ENCODE measurements around the gene UNC13C. TPM values are rescaled to one million over a fixed set of nuclear protein-coding genes. Genes with fewer than 3 reads are reported as not detected.

Gene UNC13C
- total RNA-seq, 2 experiments from 2014 or later: not detected

GRCh38 chr15:54089776-54090175 lies 111.5 kb downstream of the UNC13C start:
- no peaks in the 10 kb centered on the region for H3K4me1 Mint-ChIP-seq (ENCODE audit: low read depth)
- POLR2A ChIA-PET: no interaction called here
- CTCF ChIA-PET: no interaction called here
- no peaks in the 10 kb centered on the region for H3K9me3 Mint-ChIP-seq (ENCODE audit: insufficient read depth)
- no peaks in the 10 kb centered on the region for H3K36me3 Mint-ChIP-seq (ENCODE audit: low read depth)
- H3K27me3 Mint-ChIP-seq (ENCODE audit: low read depth): no peaks in the 10 kb centered on the region
- H3K27ac Mint-ChIP-seq: no peak overlapping the region
- DNase-seq (no peak), ATAC-seq (no peak)
- H3K4me3 Mint-ChIP-seq: no peak overlapping the region

- CTCF ChIA-PET: no interaction called here
- no peaks in the 10 kb centered on the region for H3K27me3 Mint-ChIP-seq (ENCODE audit: low read depth)
- ATAC-seq: no peak
Measured at GRCh38 chr15:54091651-54092050, 113.4 kb downstream of the UNC13C start.

GRCh38 chr15:54094661-54095060 lies 116.4 kb downstream of the UNC13C start:
- H3K27ac Mint-ChIP-seq: no peak overlapping the region
- CTCF ChIA-PET: no interaction called here

More at GRCh38 chr15:54091651-54092050, 113.4 kb downstream of the UNC13C start:
- Mint-ChIP-seq H3K36me3 (ENCODE audit: low read depth) (no peaks in the 10 kb centered on the region), H3K4me1 (ENCODE audit: low read depth) (no peaks in the 10 kb centered on the region), H3K9me3 (ENCODE audit: insufficient read depth) (no peaks in the 10 kb centered on the region), H3K27ac (no peak overlapping the region), H3K4me3 (no peak overlapping the region)
- no peak for DNase-seq
- POLR2A ChIA-PET: no interaction called here

GRCh38 chr15:54097019-54097418 lies 118.8 kb downstream of the UNC13C start:
- DNase-seq (no peak), ATAC-seq (no peak)
- Mint-ChIP-seq H3K4me3 (no peak overlapping the region), H3K9me3 (ENCODE audit: insufficient read depth) (no peaks in the 10 kb centered on the region), H3K36me3 (ENCODE audit: low read depth) (no peaks in the 10 kb centered on the region), H3K27me3 (ENCODE audit: low read depth) (no peaks in the 10 kb centered on the region), H3K27ac (no peak overlapping the region), H3K4me1 (ENCODE audit: low read depth) (no peaks in the 10 kb centered on the region)
- ChIA-PET POLR2A (interaction anchor here (0.6 kb wide), 1 partner anchor 32 kb away, joined by 3 read pairs; no protein-coding TSS in a partner anchor), CTCF (no interaction called here)

More at GRCh38 chr15:54094661-54095060, 116.4 kb downstream of the UNC13C start:
- ATAC-seq: no peak
- Mint-ChIP-seq H3K4me3 (no peak overlapping the region), H3K4me1 (ENCODE audit: low read depth) (no peaks in the 10 kb centered on the region), H3K36me3 (ENCODE audit: low read depth) (no peaks in the 10 kb centered on the region), H3K27me3 (ENCODE audit: low read depth) (no peaks in the 10 kb centered on the region), H3K9me3 (ENCODE audit: insufficient read depth) (no peaks in the 10 kb centered on the region)
- POLR2A ChIA-PET: no interaction called here
- no peak for DNase-seq

- Mint-ChIP-seq H3K27me3 (ENCODE audit: low read depth) (no peaks in the 10 kb centered on the region), H3K36me3 (ENCODE audit: low read depth) (no peaks in the 10 kb centered on the region), H3K4me3 (no peak overlapping the region), H3K4me1 (ENCODE audit: low read depth) (no peaks in the 10 kb centered on the region), H3K9me3 (ENCODE audit: insufficient read depth) (no peaks in the 10 kb centered on the region), H3K27ac (no peak overlapping the region)
- POLR2A ChIA-PET: no interaction called here
- DNase-seq (no peak), ATAC-seq (no peak)
- CTCF ChIA-PET: no interaction called here
Measured at GRCh38 chr15:54099010-54099409, 120.8 kb downstream of the UNC13C start.

GRCh38 chr15:54101664-54102270 lies 123.5 kb downstream of the UNC13C start:
- Mint-ChIP-seq H3K9me3 (ENCODE audit: insufficient read depth) (no peaks in the 10 kb centered on the region), H3K4me3 (no peak overlapping the region), H3K27me3 (ENCODE audit: low read depth) (no peaks in the 10 kb centered on the region), H3K27ac (no peak overlapping the region), H3K4me1 (ENCODE audit: low read depth) (no peaks in the 10 kb centered on the region), H3K36me3 (ENCODE audit: low read depth) (no peaks in the 10 kb centered on the region)
- DNase-seq (no peak), ATAC-seq (no peak)
- ChIA-PET CTCF (no interaction called here), POLR2A (no interaction called here)

GRCh38 chr15:54102704-54103103 lies 124.5 kb downstream of the UNC13C start:
- ChIA-PET CTCF (no interaction called here), POLR2A (no interaction called here)
- H3K4me1 Mint-ChIP-seq (ENCODE audit: low read depth): no peaks in the 10 kb centered on the region
- H3K4me3 Mint-ChIP-seq: no peak overlapping the region
- DNase-seq (no peak), ATAC-seq (no peak)
- H3K9me3 Mint-ChIP-seq (ENCODE audit: insufficient read depth): no peaks in the 10 kb centered on the region
- no peaks in the 10 kb centered on the region for H3K36me3 Mint-ChIP-seq (ENCODE audit: low read depth)
- H3K27ac Mint-ChIP-seq: no peak overlapping the region
- H3K27me3 Mint-ChIP-seq (ENCODE audit: low read depth): no peaks in the 10 kb centered on the region

GRCh38 chr15:54109014-54109413 lies 130.8 kb downstream of the UNC13C start:
- no peak overlapping the region for H3K4me3 Mint-ChIP-seq
- H3K27ac Mint-ChIP-seq: no peak overlapping the region
- no peaks in the 10 kb centered on the region for H3K9me3 Mint-ChIP-seq (ENCODE audit: insufficient read depth)
- H3K36me3 Mint-ChIP-seq (ENCODE audit: low read depth): no peaks in the 10 kb centered on the region
- no peak for DNase-seq
- no peaks in the 10 kb centered on the region for H3K4me1 Mint-ChIP-seq (ENCODE audit: low read depth)
- no peak for ATAC-seq
- CTCF ChIA-PET: no interaction called here
- no peaks in the 10 kb centered on the region for H3K27me3 Mint-ChIP-seq (ENCODE audit: low read depth)
- POLR2A ChIA-PET: no interaction called here

GRCh38 chr15:54119051-54119450 lies 140.8 kb downstream of the UNC13C start:
- DNase-seq (no peak), ATAC-seq (no peak)
- ChIA-PET CTCF (no interaction called here), POLR2A (no interaction called here)
- H3K9me3 Mint-ChIP-seq (ENCODE audit: insufficient read depth): no peaks in the 10 kb centered on the region
- no peak overlapping the region for H3K4me3 Mint-ChIP-seq
- H3K4me1 Mint-ChIP-seq (ENCODE audit: low read depth): no peaks in the 10 kb centered on the region
- H3K36me3 Mint-ChIP-seq (ENCODE audit: low read depth): no peaks in the 10 kb centered on the region
- H3K27ac Mint-ChIP-seq: no peak overlapping the region
- no peaks in the 10 kb centered on the region for H3K27me3 Mint-ChIP-seq (ENCODE audit: low read depth)

- no peaks in the 10 kb centered on the region for H3K27me3 Mint-ChIP-seq (ENCODE audit: low read depth)
- DNase-seq: no peak
- ChIA-PET CTCF (no interaction called here), POLR2A (no interaction called here)
- no peak overlapping the region for H3K27ac Mint-ChIP-seq
- no peak overlapping the region for H3K4me3 Mint-ChIP-seq
- no peak for ATAC-seq
- H3K4me1 Mint-ChIP-seq (ENCODE audit: low read depth): no peaks in the 10 kb centered on the region
- H3K9me3 Mint-ChIP-seq (ENCODE audit: insufficient read depth): no peaks in the 10 kb centered on the region
- no peaks in the 10 kb centered on the region for H3K36me3 Mint-ChIP-seq (ENCODE audit: low read depth)
Measured at GRCh38 chr15:54120949-54121463, 142.8 kb downstream of the UNC13C start.

- ATAC-seq: no peak
- DNase-seq: no peak
- Mint-ChIP-seq H3K27me3 (ENCODE audit: low read depth) (no peaks in the 10 kb centered on the region), H3K27ac (no peak overlapping the region), H3K36me3 (ENCODE audit: low read depth) (no peaks in the 10 kb centered on the region), H3K9me3 (ENCODE audit: insufficient read depth) (no peaks in the 10 kb centered on the region), H3K4me1 (ENCODE audit: low read depth) (no peaks in the 10 kb centered on the region), H3K4me3 (no peak overlapping the region)
- POLR2A ChIA-PET: no interaction called here
- CTCF ChIA-PET: no interaction called here
Measured at GRCh38 chr15:54127574-54127973, 149.3 kb downstream of the UNC13C start.

GRCh38 chr15:54131410-54131809 lies 153.2 kb downstream of the UNC13C start:
- Mint-ChIP-seq H3K27ac (no peak overlapping the region), H3K36me3 (ENCODE audit: low read depth) (no peaks in the 10 kb centered on the region), H3K4me1 (ENCODE audit: low read depth) (no peaks in the 10 kb centered on the region), H3K9me3 (ENCODE audit: insufficient read depth) (no peaks in the 10 kb centered on the region), H3K27me3 (ENCODE audit: low read depth) (no peaks in the 10 kb centered on the region), H3K4me3 (no peak overlapping the region)
- CTCF ChIA-PET: no interaction called here
- DNase-seq: no peak
- POLR2A ChIA-PET: no interaction called here
- no peak for ATAC-seq

GRCh38 chr15:54149115-54149531 lies 170.9 kb downstream of the UNC13C start:
- H3K4me3 Mint-ChIP-seq: no peak overlapping the region
- POLR2A ChIA-PET: no interaction called here
- H3K9me3 Mint-ChIP-seq (ENCODE audit: insufficient read depth): no peaks in the 10 kb centered on the region
- no peaks in the 10 kb centered on the region for H3K4me1 Mint-ChIP-seq (ENCODE audit: low read depth)
- no peaks in the 10 kb centered on the region for H3K27me3 Mint-ChIP-seq (ENCODE audit: low read depth)
- no peak for DNase-seq
- H3K36me3 Mint-ChIP-seq (ENCODE audit: low read depth): no peaks in the 10 kb centered on the region
- CTCF ChIA-PET: no interaction called here
- no peak overlapping the region for H3K27ac Mint-ChIP-seq
- ATAC-seq: no peak

All from activated CD8-positive, alpha-beta T cell treated with anti-CD3 and anti-CD28 coated beads, Interleukin-2, amount 10 ng/mL, durations not matched to agents 7 days and 5 days (primary cell).